GM21528 (cell line): ENCODE measurements around the gene TMEM119.
"Not testable (repeated sequence)": the region's sequence is repeated elsewhere in the genome, so short reads cannot be mapped to it uniquely, and the experiment has no call there.

ENCODE experiments used
- ATAC-seq: cut with Tn5 transposase; IDR thresholded peaks from one replicate; pipeline ENCODE4 v1.9.1; 2021; ENCODE audit warnings: mild to moderate bottlenecking, moderate library complexity; ENCODE audit not compliant: unreplicated experiment, low FRiP score

The TMEM119 gene

DNA sequence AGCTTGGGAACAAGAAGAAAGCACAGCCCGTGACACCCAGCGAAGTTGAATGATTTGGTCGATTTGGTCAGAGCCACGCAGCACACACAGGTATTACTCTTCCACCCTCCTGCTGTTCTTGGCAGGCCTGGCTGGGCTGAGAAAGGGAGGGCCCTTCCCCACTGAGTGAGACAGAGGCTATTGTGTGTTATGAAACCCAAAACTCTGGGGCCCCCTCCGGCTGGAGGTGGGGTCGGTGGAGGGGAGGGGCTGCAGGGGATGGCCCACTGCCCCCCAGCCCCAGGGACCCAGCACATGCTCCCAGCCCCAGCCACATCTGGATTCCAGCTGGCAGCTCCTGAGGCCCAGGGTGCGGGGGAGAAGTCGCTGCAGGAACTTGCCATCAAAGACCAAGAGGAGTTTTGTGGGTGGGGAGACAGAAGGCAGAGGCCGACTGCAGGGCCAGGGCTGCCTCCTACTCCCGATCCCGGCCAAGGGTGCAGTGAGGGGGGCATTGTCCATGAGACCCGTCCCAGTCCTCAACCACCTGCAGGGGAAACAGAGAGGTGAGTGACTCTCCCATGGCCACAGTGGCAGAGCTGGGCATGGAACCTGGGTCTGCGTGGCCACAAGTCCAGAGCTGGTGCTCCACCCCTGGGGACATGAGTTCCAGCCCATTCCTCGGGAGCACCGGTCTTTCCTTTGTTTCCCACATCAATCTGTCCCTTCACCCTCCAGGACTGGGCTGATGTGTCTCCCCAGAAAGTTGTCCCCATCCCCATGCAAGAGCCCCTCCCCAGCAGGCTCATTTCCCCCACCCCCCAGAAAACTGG is 8.7 kb downstream of the TMEM119 start:
- no peak for ATAC-seq

GRCh38 chr12:108587826-108588225 is 10.1 kb downstream of the TMEM119 start:
- ATAC-seq: no peak

GRCh38 chr12:108586306-108586705 is 11.6 kb downstream of the TMEM119 start:
- ATAC-seq: no peak

GRCh38 chr12:108585864-108586263 is 12.0 kb downstream of the TMEM119 start:
- ATAC-seq: no peak

DNA sequence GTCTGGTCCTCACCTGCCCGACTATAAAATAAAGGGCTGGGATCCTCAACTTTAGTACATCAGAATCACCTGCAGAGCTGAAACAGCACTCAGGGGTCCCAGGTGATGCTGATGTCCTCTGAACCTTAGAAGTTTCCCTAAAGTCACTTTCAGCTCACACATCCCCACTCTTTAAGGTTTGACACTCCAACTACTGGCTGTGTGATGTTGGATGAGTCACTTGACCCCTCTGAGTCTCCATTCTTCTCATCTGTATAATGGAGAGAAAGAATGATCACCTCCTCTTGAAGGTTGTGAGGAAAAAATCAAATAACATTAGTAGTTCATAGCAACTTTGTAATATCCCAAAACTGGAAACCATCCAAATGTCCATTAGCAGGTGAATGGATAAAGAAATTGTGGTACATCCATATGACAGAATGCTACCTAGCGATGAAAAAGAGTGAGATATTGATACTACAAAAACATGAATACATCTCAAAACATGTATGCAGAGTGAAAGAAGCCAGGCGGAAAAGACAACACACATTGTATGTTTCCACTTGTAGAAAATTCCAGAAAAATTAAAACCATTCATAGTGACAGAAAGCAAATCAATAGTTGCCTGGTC is 13.3 kb downstream of the TMEM119 start:
- ATAC-seq: no peak

- no peak for ATAC-seq
Observed at GRCh38 chr12:108583991-108584390, 13.9 kb downstream of the TMEM119 start.

- ATAC-seq: no peak
Observed at GRCh38 chr12:108582978-108583770, 14.7 kb downstream of the TMEM119 start.

DNA sequence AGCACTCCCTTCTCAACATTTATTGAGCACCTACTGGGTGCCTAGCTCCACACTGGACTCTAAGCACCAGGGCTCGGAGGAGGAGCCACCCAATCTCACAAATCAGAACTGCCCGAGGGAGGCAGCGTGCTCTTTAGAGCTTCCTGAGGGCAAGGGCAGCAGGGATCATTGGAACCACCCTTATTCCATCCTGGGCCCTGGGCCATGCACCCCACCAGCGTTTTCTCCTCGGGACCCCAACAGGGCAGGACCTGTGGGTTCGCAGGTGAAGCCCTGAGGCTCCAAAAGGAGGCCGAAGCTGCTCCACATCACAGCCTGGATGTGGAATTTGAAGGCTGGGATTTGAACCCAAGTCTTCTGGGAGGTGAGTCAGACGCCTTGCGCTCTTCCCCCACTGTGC is 15.4 kb downstream of the TMEM119 start:
- ATAC-seq: no peak

GRCh38 chr12:108581311-108582227 is 16.3 kb downstream of the TMEM119 start:
- no peak for ATAC-seq

DNA sequence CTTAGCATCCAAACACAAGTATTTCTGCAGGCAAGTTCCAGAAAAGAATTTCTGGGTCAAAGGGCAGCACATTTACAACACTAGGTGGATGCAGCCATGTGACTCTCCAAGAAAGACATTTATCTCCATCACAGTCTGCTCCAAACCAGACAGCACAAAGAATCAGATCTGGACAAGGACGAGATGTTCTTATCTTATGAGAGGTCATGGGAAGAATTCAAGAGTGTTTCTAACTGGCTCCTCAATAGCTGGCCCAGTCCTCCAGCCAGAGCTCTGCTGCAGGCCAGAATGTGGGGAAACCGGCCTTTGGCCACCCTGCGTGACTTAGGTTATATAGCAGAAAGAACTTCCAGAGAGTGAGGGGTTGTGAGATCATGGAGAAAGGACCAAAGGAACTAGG is 17.4 kb downstream of the TMEM119 start:
- ATAC-seq: no peak

DNA sequence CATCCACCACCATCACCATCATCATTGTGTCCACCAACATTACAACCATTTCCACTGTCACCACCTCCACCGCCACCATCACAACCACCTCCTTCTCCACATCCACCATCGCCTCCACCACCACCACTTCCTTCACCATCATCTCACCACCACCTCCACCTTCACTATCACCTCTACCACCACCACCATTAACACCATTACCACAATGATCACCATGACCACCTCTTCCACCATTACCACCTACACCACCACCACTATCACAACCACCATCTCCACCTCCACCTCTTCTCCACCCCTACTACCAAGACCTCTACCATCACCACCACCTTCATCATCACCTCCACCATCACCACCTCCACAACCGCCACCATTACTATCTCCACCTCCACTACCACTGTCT is 19.1 kb downstream of the TMEM119 start:
- ATAC-seq: no peak

GRCh38 chr12:108578264-108578663 is 19.6 kb downstream of the TMEM119 start:
- ATAC-seq: no peak

- no peak for ATAC-seq
Observed at GRCh38 chr12:108577458-108577857, 20.4 kb downstream of the TMEM119 start.

- ATAC-seq: no peak
Observed at GRCh38 chr12:108576660-108577234, 21.1 kb downstream of the TMEM119 start.

DNA sequence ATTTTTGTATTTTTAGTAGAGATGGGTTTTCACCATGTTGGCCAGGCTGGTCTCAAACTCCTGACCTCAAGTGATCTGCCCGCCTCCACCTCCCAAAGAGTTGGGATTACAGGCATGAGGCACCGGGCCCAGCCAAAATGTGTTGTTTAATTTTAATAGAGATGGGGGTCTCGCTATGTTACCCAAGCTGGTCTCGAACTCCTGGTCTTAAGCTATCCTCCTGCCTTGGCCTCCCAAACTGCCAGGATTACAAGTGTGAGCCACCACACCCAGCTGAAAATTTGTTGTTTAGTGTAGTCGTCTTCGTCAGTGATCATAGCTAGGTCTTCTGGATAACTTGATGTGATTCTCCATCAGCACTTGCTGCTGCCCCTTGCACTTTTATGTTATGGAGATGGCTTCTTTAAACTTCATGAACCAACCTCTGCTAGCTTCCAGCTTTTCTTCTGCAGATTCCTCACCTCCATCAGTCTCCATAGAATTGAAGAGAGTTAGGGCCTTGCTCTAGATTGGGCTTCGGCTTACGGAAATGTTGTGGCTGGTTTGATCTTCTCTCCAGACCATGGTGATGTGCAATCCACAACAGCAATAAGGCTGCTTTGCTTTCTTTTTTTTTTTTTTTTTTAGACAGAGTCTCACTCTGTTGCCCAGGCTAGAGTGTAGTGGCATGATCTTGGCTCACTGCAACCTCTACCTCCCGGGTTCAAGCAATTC is 22.5 kb downstream of the TMEM119 start:
- no peak for ATAC-seq

GRCh38 chr12:108574276-108574675 is 23.6 kb downstream of the TMEM119 start:
- ATAC-seq: not testable (repeated sequence)

- ATAC-seq: no peak
Observed at GRCh38 chr12:108573317-108573716, 24.6 kb downstream of the TMEM119 start.

DNA sequence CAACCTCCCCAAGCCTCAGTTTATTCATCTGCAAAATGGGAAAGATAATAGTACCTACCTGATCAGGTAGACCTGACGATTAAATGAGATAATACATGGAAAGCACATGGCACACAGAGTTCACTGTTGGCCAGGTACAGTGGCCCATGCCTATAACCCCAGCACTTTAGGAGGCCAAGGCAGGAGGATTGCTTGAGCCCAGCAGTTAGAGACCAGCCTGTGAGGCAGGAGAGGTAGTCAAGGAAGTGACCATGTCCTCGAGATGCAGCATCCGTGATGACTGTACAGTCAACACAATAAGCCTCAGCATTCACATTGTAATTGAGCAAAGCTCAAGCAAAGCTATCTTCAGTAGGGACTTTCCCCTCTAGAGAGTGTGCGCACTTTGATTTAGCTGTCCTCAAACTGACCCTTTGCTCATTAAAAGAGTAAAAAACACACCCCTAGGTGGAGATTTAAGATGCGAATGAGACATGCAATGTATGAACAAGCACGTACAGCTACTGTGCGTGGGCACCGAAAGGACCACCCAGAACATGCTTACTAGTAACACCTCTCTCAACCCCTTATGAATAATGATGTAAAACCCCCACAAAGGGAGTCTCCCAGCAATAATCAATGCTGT is 25.6 kb downstream of the TMEM119 start:
- no peak for ATAC-seq

GRCh38 chr12:108571609-108572165 is 26.2 kb downstream of the TMEM119 start:
- no peak for ATAC-seq
